GM18517 (cell line): ENCODE data around the gene DPYSL4.
"Not testable (repeated sequence)": the region's sequence is repeated elsewhere in the genome, so short reads cannot be mapped to it uniquely, and the experiment has no call there.

ENCODE experiments used
- ATAC-seq: cut with Tn5 transposase; IDR thresholded peaks from one replicate; pipeline ENCODE4 v1.9.1; 2021; ENCODE audit warnings: mild to moderate bottlenecking, moderate library complexity; ENCODE audit not compliant: unreplicated experiment

DPYSL4 gene

GRCh38 chr10:132205650-132206376 is 19.1 kb downstream of the DPYSL4 start:
- no peak for ATAC-seq

GRCh38 chr10:132206377-132206745 is 19.6 kb downstream of the DPYSL4 start:
- no peak for ATAC-seq

DNA sequence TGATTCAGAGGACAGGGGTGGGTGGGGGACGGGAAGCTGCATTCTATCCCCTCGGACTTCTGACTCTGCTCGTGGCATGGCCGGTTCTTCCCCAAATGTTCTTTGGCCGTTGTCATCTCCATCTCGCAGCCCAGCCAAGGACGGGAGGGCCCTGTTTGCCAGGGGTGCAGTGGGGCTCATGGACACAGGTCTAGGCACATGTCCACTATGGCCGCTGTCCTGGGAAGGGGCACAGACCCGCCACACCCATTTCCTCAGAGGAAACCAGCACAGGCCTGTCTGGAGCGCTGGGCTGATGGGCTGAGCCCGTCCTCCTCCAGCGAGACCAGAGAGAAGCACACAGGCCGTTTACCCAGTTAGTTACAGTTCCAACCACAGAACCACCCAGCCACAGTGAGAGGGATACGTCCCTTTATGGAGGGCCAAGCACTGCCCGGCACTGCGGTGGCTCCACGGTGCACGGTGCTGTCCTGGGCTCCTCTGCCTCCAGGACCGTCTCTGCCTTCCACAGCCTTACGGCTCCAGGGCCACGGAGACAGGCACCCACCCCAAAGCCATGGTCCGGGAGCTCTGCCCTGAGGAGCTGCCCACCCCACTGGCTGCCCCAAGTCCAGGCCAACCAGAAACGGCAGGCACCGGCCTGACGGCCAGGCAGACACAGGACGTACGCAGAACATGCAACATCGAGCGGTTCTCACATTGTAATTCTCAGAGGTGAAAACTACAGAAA is 20.2 kb downstream of the DPYSL4 start:
- ATAC-seq: no peak

GRCh38 chr10:132207536-132208461 is 21.1 kb downstream of the DPYSL4 start:
- no peak for ATAC-seq

DNA sequence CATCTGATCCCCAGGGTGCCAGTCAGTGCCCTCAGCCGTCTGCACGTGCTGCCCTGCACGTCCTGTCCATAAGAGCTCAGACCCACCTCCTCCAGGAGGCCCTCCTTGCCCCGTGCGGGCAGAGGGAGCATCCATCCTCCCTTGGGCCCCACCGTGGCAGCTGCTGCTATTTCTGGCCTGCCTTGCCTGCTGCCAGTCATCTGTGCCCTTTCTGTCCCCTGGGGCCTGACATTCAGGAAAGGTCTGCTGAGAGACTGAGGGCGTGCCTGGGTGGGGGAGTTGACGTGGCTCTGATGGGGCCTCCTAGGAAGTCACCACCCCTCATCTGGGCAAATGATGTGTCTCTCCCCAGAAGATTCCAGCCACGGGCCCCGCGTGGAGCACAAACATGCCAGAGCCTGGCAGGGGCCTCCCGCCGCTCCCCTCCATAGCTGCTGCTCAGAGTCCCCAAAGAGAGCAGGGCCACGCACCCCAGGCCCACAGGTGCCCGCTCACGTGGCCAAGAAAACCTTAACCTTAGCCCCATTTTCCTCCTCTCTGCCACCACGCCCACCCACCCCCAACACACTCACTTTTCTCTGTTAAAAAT is 21.8 kb downstream of the DPYSL4 start:
- no peak for ATAC-seq

GRCh38 chr10:132209130-132209529 is 22.4 kb downstream of the DPYSL4 start:
- no peak for ATAC-seq

- no peak for ATAC-seq
Observed at GRCh38 chr10:132209978-132210530, 23.3 kb downstream of the DPYSL4 start.

GRCh38 chr10:132210766-132211165 is 24.0 kb downstream of the DPYSL4 start:
- no peak for ATAC-seq

DNA sequence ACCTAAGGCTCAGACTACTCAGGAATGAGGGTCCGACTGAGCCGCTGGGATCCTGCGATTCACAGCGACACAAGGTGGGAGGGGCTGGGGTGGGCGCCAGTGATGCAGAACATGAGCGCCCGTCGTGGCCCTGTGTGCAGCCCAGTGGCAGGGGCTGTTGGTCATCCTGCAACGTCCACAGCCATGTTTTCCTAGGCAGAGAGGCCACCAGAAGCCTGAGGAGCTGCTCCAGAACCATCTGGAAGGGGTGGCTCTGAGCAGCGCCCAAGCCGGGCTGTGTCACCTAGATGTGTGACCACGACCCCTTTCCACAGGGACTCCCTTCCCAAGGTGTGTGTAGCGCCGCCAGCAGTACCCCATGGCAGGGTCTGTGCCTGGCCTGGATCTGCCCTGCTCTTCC is 24.5 kb downstream of the DPYSL4 start:
- no peak for ATAC-seq

- no peak for ATAC-seq
Observed at GRCh38 chr10:132212816-132213215, 26.1 kb downstream of the DPYSL4 start.

- ATAC-seq: no peak
Observed at GRCh38 chr10:132213917-132214316, 27.2 kb downstream of the DPYSL4 start.

DNA sequence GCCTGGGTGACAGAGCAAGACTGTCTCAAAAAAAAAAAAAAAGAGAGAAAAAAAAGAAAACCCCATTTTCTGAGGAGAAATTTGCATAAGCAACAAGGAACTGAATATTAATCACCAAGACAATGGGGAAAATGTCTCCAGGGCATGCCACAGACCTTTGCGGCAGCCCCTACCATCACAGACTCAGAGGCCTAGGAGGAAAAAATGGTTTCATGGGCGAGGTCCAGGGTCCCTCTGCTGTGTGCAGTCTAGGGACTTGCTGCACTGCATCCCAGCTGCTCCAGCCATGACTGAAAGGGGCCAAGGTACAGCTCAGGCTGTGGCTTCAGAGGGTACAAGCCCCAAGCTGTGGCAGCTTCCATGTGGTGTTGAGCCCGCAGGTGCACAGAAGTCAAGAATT is 29.7 kb downstream of the DPYSL4 start:
- not testable (repeated sequence) for ATAC-seq

- ATAC-seq: no peak
Observed at GRCh38 chr10:132219486-132219885, 32.7 kb downstream of the DPYSL4 start.

- ATAC-seq: no peak
Observed at GRCh38 chr10:132220061-132220460, 33.3 kb downstream of the DPYSL4 start.

DNA sequence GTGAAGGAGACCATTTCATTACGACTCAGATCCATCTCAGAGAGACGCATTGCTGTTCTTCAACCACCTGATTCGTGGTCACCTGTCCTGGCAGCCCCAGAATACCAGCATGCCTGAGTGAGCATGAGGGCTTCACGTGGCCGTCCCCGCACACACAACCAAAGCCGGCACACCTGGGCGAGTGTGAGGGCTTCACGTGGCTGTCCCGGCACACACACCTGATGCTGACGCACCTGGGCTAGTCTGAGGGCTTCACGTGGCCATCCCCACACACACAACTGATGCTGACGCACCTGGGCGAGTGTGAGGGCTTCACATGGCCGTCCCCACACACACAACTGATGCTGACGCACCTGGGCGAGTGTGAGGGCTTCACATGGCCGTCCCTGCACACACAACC is 34.2 kb downstream of the DPYSL4 start:
- not testable (repeated sequence) for ATAC-seq

- ATAC-seq: no peak
Observed at GRCh38 chr10:132222726-132223125, 36.0 kb downstream of the DPYSL4 start.

DNA sequence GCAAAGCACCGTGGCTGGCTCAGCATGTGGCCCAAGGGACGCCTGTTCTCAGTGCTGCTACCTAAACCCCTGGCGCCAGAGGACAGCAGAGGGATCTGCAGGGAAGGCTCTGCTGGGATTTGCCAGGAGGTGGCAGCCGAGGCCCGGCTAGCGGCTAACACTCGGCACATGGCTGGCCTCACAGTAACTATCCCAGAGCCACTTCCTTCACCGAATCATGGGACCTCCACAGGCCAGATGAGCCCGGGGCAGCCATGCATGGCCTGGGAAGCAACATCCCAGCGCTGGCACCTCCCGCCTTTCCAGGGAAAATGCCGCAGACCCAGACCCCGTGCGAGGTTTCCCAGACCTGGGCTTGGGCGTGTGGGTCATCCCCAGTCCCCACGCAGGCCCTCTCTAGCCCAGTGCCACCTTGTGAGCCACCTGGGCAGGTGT is 36.4 kb downstream of the DPYSL4 start:
- no peak for ATAC-seq

DNA sequence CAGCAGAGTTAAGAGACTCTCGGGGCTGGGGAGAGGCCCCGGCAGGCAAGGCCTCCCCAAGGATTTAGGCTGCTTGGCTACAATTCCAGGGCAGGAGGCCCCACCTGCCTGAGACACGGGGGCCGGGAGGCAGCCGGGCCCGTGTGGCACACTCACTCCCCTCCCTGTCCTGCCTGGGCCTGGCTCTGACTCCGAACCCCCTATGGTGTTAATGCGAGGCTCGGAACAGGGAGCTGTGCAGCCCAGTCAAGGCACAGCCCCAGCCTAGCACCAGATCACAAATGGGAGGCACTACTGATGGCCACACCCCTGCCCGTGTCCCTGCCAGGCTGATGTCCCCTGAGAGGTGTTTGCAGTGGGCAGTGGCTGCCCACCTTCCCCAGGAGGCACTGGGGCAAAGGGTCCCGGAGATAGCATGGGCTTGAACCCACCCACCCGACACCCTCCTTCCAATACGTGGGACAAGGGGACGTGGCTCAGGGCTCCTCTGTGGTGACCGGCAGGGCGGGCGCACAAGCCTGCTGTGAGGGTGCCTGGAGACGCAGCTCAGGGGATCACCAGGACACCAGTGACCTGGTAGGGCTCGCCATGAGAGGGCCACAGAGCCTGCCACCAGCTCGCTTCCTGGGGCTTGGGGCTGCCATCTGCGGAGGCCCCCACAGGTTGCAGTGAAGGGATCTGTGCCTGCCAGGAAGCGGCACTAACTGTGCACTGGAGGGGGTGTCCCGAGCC is 37.0 kb downstream of the DPYSL4 start:
- ATAC-seq: no peak

- ATAC-seq: no peak
Observed at GRCh38 chr10:132224343-132225072, 37.8 kb downstream of the DPYSL4 start.
